Breast epithelium (tissue), 3 donors: Measurements from ENCODE around the gene PRR5L.

ENCODE experiments used
- CTCF ChIP-seq, 3 donors: fragments of 450-650 bp; IDR thresholded peaks; one replicate each; pipeline ENCODE4 v1.5.1; 2016 to 2017; ENCODE audit warnings: antibody characterized with exemption in 3 of 3, mild to moderate bottlenecking in 3 of 3, moderate library complexity in 3 of 3
- POLR2A ChIP-seq: fragments of 450-650 bp; IDR thresholded peaks from one replicate; pipeline ENCODE4 v1.6.1; 2016; ENCODE audit warnings: antibody characterized with exemption, mild to moderate bottlenecking, moderate library complexity
- POLR2AphosphoS5 ChIP-seq, 3 donors: sonication (generic); formaldehyde crosslinking; IDR thresholded peaks; one replicate each; pipeline ENCODE4 v1.6.1; 2017; ENCODE audit warnings: antibody characterized with exemption in 3 of 3

- no peak for TF ChIP-seq CTCF (IDR thresholded peaks at IDR 0.05)
- no peak for TF ChIP-seq POLR2A
- TF ChIP-seq POLR2AphosphoS5 (IDR thresholded peaks at IDR 0.05) = no peak
These were observed 168.6 kb downstream of the PRR5L start for GRCh38 chr11:36464720-36465119.
